Measurements from ENCODE around the gene FBXO8.

GRCh38 chr4:174255374-174255773 lies 28.1 kb downstream of the FBXO8 start:
- TF ChIP-seq CTCF (IDR thresholded peaks at IDR 0.05 in 4 of 5, conservative IDR thresholded peaks at IDR 0.05 in 1 of 5) (no peak), POLR2A (IDR thresholded peaks at IDR 0.05) (no peak)

All from gastrocnemius medialis (tissue), 4 donors.